Esophagus (tissue), 2 donors: Measurements from ENCODE around the gene GALNT9. TPM values are rescaled to one million over a fixed set of nuclear protein-coding genes. Genes with fewer than 3 reads are reported as not detected.

Experiments
- H3K27ac ChIP-seq, 2 donors: one replicate each; pipeline ENCODE4 v1.5.1; 2013; ENCODE audit warnings: low read depth in 2 of 2, mild to moderate bottlenecking in 2 of 2, inconsistent platforms in 1 of 2, low read length in 1 of 2, moderate library complexity in 1 of 2
- H3K27me3 ChIP-seq, 2 donors: one replicate each; pipeline ENCODE4 v1.6.1; 2013; ENCODE audit warnings: low read length in 2 of 2, control low read depth in 1 of 2, mild to moderate bottlenecking in 1 of 2; ENCODE audit not compliant: insufficient read depth in 2 of 2, control insufficient read depth in 1 of 2
- H3K36me3 ChIP-seq, 2 donors: one replicate each; pipeline ENCODE4 v1.6.1; 2013; ENCODE audit warnings: low read length in 1 of 2; ENCODE audit not compliant: control insufficient read depth in 2 of 2, insufficient read depth in 2 of 2
- H3K4me1 ChIP-seq, 2 donors: one replicate each; pipeline ENCODE4 v1.6.1; 2013; ENCODE audit warnings: low read length in 1 of 2; ENCODE audit not compliant: control insufficient read depth in 2 of 2, insufficient read depth in 2 of 2
- H3K4me3 ChIP-seq, 2 donors: one replicate each; pipeline ENCODE4 v1.5.1; 2013; ENCODE audit warnings: low read length in 2 of 2, mild to moderate bottlenecking in 2 of 2, low read depth in 1 of 2, moderate library complexity in 1 of 2
- H3K9me3 ChIP-seq, 2 donors: one replicate each; pipeline ENCODE4 v1.6.1; 2013; ENCODE audit warnings: mild to moderate bottlenecking in 2 of 2, low read depth in 1 of 2, low read length in 1 of 2, moderate library complexity in 1 of 2; ENCODE audit not compliant: control insufficient read depth in 2 of 2, insufficient read depth in 1 of 2
- WGBS, 2 donors: extraction: QIAGEN DNeasy Blood & Tissue Kit; methylation state at CpG; one replicate each; pipeline ENCODE4 v1.1.7; 2013; 5-methylcytosine and 5-hydroxymethylcytosine counted together
- polyA plus RNA-seq, 2 donors: library from polyadenylated mRNA; stranded (reverse); fragments of 200-250 nt; gene quantifications; one replicate each; pipeline ENCODE4 v1.2.3, GENCODE V29; 2013
- donor health status: healthy with polysubstance abuse.
- donor health status: Bipolar disorder and iron deficiency.

The GALNT9 gene
- polyA plus RNA-seq, 2 donors = not detected

- no peaks in the 10 kb centered on the region for H3K27me3 ChIP-seq
Measured at GRCh38 chr12:132263061-132263360, 66.4 kb downstream of the GALNT9 start.

GRCh38 chr12:132262256-132263060 is 66.9 kb downstream of the GALNT9 start:
- H3K4me3 ChIP-seq = no peak overlapping the region
- H3K27me3 ChIP-seq = no peaks in the 10 kb centered on the region

More at GRCh38 chr12:132263061-132263360, 66.4 kb downstream of the GALNT9 start:
- H3K9me3 ChIP-seq = peaks cover 4 to 5% of the 10 kb centered on the region in 2 donors
- no peaks in the 10 kb centered on the region for H3K36me3 ChIP-seq
- no peak overlapping the region for H3K4me3 ChIP-seq
- WGBS, 2 donors = 71 to 79% methylated on average over 8 of the region's 8 CpGs
- no peak overlapping the region for H3K27ac ChIP-seq
- peaks cover 0 to 3% of the 10 kb centered on the region in 2 donors for H3K4me1 ChIP-seq

GRCh38 chr12:132261328-132262138 is 67.9 kb downstream of the GALNT9 start:
- Histone ChIP-seq H3K27ac (no peak overlapping the region), H3K4me3 (no peak overlapping the region), H3K4me1 (no peaks in the 10 kb centered on the region), H3K9me3 (peaks cover 0 to 5% of the 10 kb centered on the region in 2 donors), H3K27me3 (no peaks in the 10 kb centered on the region), H3K36me3 (no peaks in the 10 kb centered on the region)
- WGBS, 2 donors = 68 to 75% methylated on average over 13 of the region's 13 CpGs

More at GRCh38 chr12:132262256-132263060, 66.9 kb downstream of the GALNT9 start:
- Histone ChIP-seq H3K27ac (no peak overlapping the region), H3K4me1 (no peaks in the 10 kb centered on the region), H3K9me3 (peaks cover 0 to 5% of the 10 kb centered on the region in 2 donors), H3K36me3 (no peaks in the 10 kb centered on the region)
- 82 to 83% methylated on average over 40 of the region's 40 CpGs for WGBS, 2 donors

DNA sequence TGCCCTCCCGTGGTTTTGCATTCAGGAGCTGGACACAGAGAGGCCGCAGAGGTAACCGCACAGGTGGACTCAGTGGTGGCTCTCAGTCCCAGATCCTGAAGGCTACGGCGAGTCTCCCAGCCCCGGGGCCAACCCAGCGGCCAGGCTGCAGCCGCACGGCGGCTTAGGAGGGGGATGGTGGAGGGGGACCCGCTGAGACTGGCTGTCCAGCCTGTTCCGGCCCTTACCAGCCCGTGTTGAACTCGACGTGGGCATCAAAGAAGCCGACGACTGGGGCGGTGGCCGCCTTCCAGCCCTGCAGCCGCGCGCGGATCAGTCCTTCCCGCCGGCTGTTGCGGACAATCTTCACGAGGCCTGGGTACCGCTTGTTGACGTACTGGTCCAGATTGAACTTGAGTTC is 68.7 kb downstream of the GALNT9 start:
- H3K27me3 ChIP-seq = no peaks in the 10 kb centered on the region
- no peak overlapping the region for H3K4me3 ChIP-seq
- H3K9me3 ChIP-seq = peaks cover 0 to 5% of the 10 kb centered on the region in 2 donors
- no peaks in the 10 kb centered on the region for H3K4me1 ChIP-seq
- H3K27ac ChIP-seq = no peak overlapping the region
- 87 to 90% methylated on average over 29 of the region's 29 CpGs for WGBS, 2 donors
- no peaks in the 10 kb centered on the region for H3K36me3 ChIP-seq

DNA sequence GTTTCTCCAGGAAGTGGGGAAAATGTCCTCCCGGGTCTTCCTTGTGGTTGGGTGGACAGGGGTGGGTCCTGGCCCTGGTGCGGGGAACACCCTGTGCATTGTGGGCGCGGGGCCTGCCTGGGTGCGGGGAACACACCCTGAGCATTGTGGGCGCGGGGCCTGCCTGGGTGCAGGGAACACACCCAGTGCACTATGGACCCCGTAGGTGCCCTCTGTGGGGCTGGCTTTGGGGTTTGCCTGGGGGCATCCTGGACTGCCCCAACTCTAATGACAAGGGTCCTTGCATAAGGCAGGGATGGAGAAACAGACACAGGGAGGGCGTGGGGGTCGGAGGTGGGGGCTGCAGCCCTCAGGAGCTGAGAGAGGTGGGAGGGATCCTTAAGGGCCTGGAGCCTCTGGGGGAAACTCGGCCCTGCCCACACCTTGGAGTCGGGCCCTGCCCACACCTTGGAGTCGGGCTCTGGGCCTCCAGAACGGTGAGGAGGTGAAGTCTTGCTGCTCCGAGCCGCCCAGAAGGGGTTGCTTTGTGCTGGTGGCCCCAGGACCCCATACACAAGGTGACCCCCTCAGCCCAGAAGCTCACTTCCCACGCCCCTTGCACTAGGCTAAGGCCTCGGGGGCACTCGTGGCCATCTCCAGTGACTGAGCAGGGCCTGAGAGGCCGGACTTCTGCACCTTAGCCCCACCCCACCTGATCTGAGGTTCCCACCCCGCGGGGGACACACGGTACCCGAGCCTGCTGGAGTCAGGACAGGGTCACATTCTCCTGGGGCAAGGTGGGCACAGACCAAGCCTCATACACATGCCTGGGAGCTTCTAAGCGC is 69.3 kb downstream of the GALNT9 start:
- H3K27me3 ChIP-seq = no peaks in the 10 kb centered on the region
- 66% methylated on average over 25 of the region's 25 CpGs for WGBS, 2 donors

GRCh38 chr12:132259364-132259871 is 70.0 kb downstream of the GALNT9 start:
- no peaks in the 10 kb centered on the region for H3K27me3 ChIP-seq
- H3K4me1 ChIP-seq = no peaks in the 10 kb centered on the region
- H3K27ac ChIP-seq = no peak overlapping the region
- no peaks in the 10 kb centered on the region for H3K9me3 ChIP-seq
- 62 to 63% methylated on average over 15 of the region's 15 CpGs for WGBS, 2 donors
- H3K4me3 ChIP-seq = no peak overlapping the region
- no peaks in the 10 kb centered on the region for H3K36me3 ChIP-seq

More for the DNA sequence above, 69.3 kb downstream of the GALNT9 start:
- Histone ChIP-seq H3K27ac (no peak overlapping the region), H3K4me1 (no peaks in the 10 kb centered on the region), H3K9me3 (peaks cover 0 to 5% of the 10 kb centered on the region in 2 donors), H3K4me3 (no peak overlapping the region), H3K36me3 (no peaks in the 10 kb centered on the region)

DNA sequence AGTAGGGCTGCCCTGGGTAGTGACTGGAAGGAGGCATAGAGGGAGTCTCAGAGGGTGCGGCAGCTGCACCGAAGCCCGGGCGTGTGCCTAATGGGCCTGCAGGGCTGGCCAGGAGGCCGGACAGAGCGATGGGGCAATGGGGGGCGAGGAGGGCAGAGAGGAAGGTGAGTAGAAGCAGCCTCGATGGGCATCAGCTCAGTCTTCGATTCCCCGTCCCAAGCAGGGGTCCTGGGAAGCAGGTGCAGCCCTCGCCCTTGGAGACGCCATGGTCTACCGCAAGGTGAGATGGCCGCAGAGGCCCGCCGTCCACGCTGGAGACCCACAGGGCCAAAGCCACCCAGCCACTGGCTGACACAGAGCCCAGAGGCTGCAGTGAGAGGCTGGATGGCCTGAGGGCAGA is 70.8 kb downstream of the GALNT9 start:
- no peaks in the 10 kb centered on the region for H3K36me3 ChIP-seq
- no peak overlapping the region for H3K4me3 ChIP-seq
- WGBS, 2 donors = 85 to 87% methylated on average over 17 of the region's 17 CpGs
- H3K27me3 ChIP-seq = no peaks in the 10 kb centered on the region
- H3K4me1 ChIP-seq = no peaks in the 10 kb centered on the region
- no peaks in the 10 kb centered on the region for H3K9me3 ChIP-seq
- no peak overlapping the region for H3K27ac ChIP-seq

DNA sequence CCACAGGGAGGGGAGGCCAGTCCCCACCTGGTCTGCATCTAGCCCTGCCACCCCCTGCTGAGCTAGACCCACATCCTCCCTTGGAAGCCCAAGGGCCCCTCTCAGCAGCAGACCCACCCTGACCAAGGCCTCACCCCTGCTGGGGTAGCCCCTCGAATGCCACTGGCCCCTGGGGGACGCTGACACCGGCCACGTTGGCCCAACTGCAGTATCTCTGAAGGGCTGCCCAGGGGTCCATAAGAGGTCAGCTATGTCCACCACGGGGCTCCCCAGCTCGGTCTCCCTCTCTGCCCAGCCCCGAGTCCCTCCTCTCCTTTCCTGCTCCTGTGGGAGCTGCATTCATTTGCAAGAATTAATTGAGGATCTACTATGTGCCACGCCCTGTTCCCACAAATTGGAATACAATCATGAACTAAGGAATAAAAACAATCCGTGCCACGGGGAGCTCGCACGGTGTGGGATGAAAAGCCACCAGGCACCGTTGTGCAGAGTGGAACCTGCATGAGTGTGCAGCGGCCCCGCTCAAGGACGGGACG is 71.4 kb downstream of the GALNT9 start:
- Histone ChIP-seq H3K27ac (no peak overlapping the region), H3K4me3 (no peak overlapping the region), H3K36me3 (no peaks in the 10 kb centered on the region), H3K4me1 (no peaks in the 10 kb centered on the region), H3K9me3 (no peaks in the 10 kb centered on the region), H3K27me3 (no peaks in the 10 kb centered on the region)
- 88 to 89% methylated on average over 17 of the region's 17 CpGs for WGBS, 2 donors
